NCI-H1105 treated with DMSO at 0.1 percent for 48 hours (cell line): Measurements from ENCODE around the gene FOSB.

Experiments used
- DNase-seq: peaks from one replicate; lab custom pipeline; 2025; lab: John Stamatoyannopoulos, UW

FOSB gene

DNA sequence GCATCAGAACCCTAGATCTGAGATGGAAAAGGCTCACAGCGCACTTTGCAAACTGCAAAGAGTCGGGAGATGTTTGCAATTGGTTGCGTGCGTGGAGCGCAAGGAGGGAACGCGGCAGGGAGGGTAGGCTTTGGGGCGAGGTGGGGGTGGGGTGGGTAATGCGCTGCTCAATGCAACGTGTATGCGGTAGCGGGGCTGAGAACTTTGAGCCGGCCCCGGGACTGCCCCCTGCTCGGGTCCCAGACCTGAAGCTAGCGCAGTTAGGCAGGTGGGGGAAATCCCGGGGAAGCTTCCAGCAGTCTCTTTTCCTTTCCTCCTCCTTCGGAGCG lies 971 bp downstream of the FOSB start:
- no peak for DNase-seq

GRCh38 chr19:45469132-45469944 lies 1.5 kb downstream of the FOSB start:
- DNase-seq = peak; percentile 90

GRCh38 chr19:45469945-45470761 lies 2.4 kb downstream of the FOSB start:
- no peak for DNase-seq

DNA sequence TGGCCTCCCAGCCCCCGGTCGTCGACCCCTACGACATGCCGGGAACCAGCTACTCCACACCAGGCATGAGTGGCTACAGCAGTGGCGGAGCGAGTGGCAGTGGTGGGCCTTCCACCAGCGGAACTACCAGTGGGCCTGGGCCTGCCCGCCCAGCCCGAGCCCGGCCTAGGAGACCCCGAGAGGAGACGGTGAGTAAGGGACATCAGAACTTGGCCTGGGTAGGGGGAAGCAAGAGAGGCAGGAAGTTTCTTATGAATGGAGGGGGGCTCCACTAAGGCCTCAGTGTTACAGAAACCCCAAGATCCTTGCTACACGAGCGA lies 2.9 kb downstream of the FOSB start:
- DNase-seq = no peak

DNA sequence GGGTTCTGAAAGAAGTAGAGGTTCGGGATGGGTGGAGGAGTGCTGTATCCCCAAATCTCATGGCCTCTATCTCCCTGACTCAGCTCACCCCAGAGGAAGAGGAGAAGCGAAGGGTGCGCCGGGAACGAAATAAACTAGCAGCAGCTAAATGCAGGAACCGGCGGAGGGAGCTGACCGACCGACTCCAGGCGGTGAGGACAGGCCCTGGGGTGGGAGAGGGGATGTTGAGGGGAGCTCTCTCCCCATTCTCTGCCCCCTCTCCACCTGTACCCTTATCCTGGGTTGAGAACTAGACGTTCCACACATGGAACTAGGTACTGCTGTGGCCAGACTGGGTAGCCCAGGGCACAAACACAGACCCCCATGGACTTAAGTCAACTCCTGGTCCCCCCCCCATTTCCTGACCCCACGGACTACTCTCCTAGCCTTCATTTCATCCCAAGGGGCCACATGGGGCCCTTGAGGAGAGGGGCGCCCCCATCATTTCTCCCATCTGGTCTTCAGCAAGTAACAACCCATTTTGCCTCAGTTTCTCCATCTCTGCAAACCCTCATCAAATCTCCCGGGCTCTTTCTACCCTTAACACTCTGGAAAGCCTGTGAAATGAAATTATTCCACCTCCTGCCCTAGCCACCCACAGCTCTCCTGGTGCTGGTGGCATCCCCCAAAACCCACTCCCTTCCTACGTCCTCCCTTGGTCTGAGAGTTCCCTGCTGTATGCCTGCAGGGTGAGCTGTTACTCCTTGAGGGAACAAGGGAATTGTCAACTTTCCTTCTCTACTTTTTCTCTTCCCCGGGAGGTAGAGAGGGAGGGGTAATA lies 3.5 kb downstream of the FOSB start:
- DNase-seq = no peak

DNA sequence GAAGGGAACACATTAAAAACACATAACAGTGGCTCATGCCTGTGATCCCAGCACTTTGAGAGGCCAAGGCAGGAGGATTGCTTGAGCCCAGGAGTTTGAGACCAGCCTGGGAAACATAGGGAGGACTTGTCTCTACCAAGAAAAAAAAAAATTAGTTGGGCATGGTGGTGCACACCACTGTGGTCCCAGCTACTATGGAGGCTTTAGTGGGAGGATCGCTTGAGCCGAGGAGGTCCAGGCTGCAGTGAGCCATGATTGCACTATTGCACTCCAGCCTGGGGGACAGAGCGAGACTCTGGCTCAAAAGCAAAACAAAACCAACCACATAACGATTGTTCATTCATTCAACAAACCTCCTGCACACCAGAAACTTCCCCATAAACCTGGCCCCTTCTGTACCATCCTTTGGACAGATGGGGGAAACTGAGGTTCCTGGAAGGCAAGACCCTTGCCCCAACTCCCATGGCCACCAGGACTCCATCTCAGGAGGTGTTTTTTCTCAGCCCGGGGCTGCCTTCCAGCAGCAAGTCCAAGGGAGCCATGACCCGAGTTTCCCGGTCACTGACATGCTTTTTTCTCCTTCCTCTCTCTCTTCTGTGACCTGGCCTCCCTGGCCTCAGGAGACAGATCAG lies 4.3 kb downstream of the FOSB start:
- DNase-seq = no peak

DNA sequence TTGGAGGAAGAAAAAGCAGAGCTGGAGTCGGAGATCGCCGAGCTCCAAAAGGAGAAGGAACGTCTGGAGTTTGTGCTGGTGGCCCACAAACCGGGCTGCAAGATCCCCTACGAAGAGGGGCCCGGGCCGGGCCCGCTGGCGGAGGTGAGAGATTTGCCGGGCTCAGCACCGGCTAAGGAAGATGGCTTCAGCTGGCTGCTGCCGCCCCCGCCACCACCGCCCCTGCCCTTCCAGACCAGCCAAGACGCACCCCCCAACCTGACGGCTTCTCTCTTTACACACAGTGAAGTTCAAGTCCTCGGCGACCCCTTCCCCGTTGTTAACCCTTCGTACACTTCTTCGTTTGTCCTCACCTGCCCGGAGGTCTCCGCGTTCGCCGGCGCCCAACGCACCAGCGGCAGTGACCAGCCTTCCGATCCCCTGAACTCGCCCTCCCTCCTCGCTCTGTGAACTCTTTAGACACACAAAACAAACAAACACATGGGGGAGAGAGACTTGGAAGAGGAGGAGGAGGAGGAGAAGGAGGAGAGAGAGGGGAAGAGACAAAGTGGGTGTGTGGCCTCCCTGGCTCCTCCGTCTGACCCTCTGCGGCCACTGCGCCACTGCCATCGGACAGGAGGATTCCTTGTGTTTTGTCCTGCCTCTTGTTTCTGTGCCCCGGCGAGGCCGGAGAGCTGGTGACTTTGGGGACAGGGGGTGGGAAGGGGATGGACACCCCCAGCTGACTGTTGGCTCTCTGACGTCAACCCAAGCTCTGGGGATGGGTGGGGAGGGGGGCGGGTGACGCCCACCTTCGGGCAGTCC lies 5.0 kb downstream of the FOSB start:
- no peak for DNase-seq

DNA sequence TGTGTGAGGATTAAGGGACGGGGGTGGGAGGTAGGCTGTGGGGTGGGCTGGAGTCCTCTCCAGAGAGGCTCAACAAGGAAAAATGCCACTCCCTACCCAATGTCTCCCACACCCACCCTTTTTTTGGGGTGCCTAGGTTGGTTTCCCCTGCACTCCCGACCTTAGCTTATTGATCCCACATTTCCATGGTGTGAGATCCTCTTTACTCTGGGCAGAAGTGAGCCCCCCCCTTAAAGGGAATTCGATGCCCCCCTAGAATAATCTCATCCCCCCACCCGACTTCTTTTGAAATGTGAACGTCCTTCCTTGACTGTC lies 5.5 kb downstream of the FOSB start:
- DNase-seq = no peak

DNA sequence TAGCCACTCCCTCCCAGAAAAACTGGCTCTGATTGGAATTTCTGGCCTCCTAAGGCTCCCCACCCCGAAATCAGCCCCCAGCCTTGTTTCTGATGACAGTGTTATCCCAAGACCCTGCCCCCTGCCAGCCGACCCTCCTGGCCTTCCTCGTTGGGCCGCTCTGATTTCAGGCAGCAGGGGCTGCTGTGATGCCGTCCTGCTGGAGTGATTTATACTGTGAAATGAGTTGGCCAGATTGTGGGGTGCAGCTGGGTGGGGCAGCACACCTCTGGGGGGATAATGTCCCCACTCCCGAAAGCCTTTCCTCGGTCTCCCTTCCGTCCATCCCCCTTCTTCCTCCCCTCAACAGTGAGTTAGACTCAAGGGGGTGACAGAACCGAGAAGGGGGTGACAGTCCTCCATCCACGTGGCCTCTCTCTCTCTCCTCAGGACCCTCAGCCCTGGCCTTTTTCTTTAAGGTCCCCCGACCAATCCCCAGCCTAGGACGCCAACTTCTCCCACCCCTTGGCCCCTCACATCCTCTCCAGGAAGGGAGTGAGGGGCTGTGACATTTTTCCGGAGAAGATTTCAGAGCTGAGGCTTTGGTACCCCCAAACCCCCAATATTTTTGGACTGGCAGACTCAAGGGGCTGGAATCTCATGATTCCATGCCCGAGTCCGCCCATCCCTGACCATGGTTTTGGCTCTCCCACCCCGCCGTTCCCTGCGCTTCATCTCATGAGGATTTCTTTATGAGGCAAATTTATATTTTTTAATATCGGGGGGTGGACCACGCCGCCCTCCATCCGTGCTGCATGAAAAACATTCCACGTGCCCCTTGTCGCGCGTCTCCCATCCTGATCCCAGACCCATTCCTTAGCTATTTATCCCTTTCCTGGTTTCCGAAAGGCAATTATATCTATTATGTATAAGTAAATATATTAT lies 6.1 kb downstream of the FOSB start:
- DNase-seq = no peak

- DNase-seq = no peak
Measured at GRCh38 chr19:45474606-45475521, 7.1 kb downstream of the FOSB start.

DNA sequence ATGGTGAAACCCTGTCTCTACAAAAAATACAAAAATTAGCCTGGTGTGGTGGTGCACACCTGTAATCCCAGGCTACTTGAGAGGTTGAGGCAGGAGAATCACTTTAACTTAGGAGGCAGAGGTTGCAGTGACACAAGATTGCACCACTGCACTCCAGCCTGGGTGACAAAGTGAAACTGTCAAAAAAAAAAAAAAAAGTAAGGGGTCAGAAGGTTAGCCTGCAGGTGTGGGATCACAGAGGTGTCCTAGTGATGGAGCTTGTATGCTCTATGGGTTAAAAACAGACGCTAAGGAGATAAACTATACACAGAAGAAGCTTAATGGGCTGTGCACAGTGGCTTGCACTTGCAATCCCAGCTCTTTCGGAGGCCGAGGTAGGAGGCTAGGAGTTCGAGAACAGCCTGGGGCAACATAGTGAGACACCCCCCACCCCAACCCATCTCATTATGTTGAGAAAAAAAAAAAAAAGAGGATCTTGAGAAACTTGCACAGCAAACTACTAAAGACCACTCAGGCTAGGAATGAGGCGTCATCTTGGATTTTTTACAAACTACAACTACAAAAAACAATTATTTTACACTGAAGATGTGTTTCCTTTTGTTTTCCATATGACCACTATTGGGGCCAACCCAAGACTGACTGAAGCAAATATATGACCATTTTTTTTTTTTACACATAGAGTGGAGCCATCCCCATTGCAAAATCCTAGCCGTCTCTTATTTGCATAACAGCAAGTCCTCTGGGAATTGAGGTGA lies 7.9 kb downstream of the FOSB start:
- DNase-seq = no peak

DNA sequence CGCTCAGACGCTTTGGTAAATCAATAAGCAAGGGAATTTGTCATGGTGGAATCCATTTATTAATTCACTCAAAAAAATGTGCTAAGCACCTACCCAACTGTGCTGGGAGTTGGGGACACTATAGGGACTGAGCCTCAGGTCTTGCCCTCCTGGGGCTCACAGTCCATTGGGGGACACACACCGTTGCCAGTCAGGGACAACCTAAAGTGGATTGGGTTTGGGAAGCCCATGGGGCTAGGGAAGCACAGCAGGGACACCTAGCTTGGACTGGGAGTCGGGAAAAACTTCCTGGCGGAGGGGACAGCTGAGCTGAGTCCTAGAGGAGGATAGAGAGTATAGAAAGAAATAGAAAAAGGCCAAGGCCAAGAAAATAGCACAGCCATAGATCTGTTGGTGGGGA lies 8.5 kb downstream of the FOSB start:
- no peak for DNase-seq

- no peak for DNase-seq
Measured at GRCh38 chr19:45477186-45477585, 9.4 kb downstream of the FOSB start.

GRCh38 chr19:45477713-45478453 lies 10.1 kb downstream of the FOSB start:
- peak; percentile 59 for DNase-seq

DNA sequence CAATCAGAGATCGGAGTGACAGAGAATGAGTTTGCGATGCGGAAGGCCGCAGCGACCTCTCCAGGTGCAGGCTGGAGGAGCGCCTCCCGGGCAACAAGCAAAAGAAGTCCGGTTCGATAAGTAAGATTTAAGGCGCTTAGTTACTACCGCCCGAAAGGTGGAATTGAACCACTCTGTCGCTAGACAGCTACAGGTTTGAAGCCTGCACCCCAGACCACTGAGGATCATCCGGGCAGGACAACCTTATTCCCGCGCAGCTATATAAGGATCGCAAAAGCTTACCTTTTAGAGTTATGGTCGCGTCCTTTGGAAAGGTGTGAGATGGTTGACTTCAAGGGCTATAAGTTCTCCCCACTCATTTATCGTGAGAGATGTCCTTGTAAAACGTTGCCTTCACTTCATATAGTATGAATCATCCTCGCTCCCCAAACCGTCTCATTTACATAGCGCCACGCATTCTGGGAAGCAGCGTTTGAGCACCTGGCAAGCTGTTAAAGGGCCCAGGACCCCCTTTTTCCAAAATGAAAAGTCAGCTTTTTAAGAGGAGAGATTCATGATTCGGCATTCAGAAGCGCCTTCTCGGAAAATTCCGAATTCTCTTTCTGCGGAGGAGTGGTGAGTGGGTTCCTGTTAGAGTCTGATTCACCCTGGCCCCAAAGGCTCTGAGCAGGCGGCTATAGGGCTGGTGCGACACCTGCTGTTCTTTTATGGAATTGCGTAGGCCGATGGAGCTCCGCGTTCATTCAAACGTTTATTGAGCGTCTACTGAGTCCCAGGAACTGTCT lies 10.8 kb downstream of the FOSB start:
- DNase-seq = peak; percentile 93

DNA sequence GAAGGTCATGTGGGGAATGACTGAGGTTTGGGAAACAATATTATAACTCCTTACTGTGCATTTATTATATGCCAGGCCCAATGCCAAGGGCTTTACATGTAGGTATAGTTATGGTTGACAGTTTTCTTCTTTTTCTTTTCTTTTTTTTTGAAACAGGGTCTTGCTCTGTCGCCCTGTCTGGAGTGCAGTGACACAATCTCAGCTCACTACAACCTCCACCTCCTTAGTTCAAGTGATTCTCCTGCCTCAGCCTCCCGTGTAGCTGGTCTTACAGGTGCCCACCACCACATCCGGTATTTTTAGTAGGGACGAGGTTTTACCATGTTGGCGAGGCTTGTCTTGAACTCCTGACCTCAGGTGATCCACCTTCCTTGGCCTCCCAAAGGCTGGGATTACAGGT lies 15.2 kb downstream of the FOSB start:
- DNase-seq = no peak

DNA sequence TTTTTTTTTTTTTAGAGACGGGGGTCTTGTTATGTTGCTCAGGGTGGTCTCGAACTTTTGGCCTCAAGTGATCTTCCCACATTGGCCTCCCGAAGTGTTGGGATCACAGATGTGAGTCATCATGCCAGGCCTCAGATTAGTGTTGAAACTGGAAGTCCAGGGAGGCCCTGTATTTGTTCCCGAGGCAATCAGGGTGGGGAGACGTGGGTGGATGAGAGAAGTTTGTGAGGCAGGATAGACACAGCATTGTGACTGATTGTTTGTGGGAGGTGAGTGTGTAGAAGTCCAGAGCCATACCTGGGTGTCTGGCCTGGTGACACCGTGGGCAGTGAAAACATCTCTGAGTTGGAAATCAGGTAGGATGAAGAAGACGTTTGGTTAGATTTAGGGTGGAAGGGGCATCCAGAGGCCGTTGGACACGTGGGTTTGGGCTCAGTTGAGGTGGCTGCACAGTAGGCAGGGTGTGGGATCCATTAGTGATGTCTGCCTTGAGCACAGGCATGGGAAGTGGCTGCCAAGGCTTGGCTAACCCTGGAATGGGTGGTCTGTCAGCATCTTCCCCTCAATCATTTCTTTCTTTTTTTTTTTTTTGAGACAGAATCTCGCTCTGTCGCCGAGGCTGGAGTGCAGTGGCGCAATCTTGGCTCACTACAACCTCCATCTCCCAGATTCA lies 16.6 kb downstream of the FOSB start:
- DNase-seq = no peak
